Keratinocyte (primary cell): ENCODE data around the gene IL27RA. TPM values are rescaled to one million over a fixed set of nuclear protein-coding genes. Genes with fewer than 3 reads are reported as not detected.

ENCODE experiments used
- DNase-seq: peaks from one replicate; pipeline ENCODE4 v3.0.0-alpha.2; 2011; ENCODE audit warnings: low read depth, missing footprints, low spot score
- FAIRE-seq: peaks from 2 replicates; lab custom pipeline; 2011; peaks lifted over from hg19 to GRCh38; lab: Jason Lieb, UNC
- H2AFZ ChIP-seq: 2 replicates; pipeline ENCODE4 v1.6.0; 2012; ENCODE audit warnings: low read length, control low read depth, inconsistent platforms; ENCODE audit not compliant: control insufficient read depth
- H3K27ac ChIP-seq: 2 replicates; pipeline ENCODE4 v1.5.1; 2011; ENCODE audit warnings: low read length; ENCODE audit not compliant: control insufficient read depth, insufficient read depth
- H3K27me3 ChIP-seq: 3 replicates; pipeline ENCODE4 v1.6.0; 2011; ENCODE audit warnings: low read length; ENCODE audit not compliant: control insufficient read depth, insufficient read depth; ENCODE audit errors: extremely low read depth
- H3K36me3 ChIP-seq, 2 experiments: 2 replicates in 1 of 2; 3 replicates in 1 of 2; pipeline ENCODE4 v1.5.1; 2011; ENCODE audit warnings: low read length in 2 of 2, mild to moderate bottlenecking in 1 of 2; ENCODE audit not compliant: control insufficient read depth in 2 of 2, insufficient read depth in 2 of 2; ENCODE audit errors: extremely low read depth in 1 of 2
- H3K4me1 ChIP-seq: 3 replicates; pipeline ENCODE4 v1.5.1; 2011; ENCODE audit warnings: low read length; ENCODE audit not compliant: control insufficient read depth, insufficient read depth; ENCODE audit errors: extremely low read depth
- H3K4me2 ChIP-seq: 3 replicates; pipeline ENCODE4 v1.6.0; 2011; ENCODE audit warnings: low read depth, low read length; ENCODE audit not compliant: control insufficient read depth, insufficient read depth; ENCODE audit errors: extremely low read depth
- H3K4me3 ChIP-seq, 3 experiments: fragments of 200-600 bp in 1 of 3; sonication (generic) in 1 of 3; 2 replicates in 2 of 3; 3 replicates in 1 of 3; pipeline ENCODE4 v1.5.1; 2011 to 2016; ENCODE audit warnings: low read length in 3 of 3, mild to moderate bottlenecking in 3 of 3, control low read depth in 2 of 3, inconsistent platforms in 1 of 3, low read depth in 1 of 3, mixed read lengths in 1 of 3, mixed run types in 1 of 3, moderate library complexity in 1 of 3; ENCODE audit not compliant: control insufficient read depth in 2 of 3, insufficient read depth in 2 of 3; ENCODE audit errors: extremely low read depth in 1 of 3
- H3K79me2 ChIP-seq: 2 replicates; pipeline ENCODE4 v1.6.0; 2012; ENCODE audit warnings: low read length; ENCODE audit not compliant: control insufficient read depth, insufficient read depth
- H3K9ac ChIP-seq: 3 replicates; pipeline ENCODE4 v1.6.0; 2011; ENCODE audit warnings: low read length; ENCODE audit not compliant: control insufficient read depth, insufficient read depth; ENCODE audit errors: extremely low read depth
- H3K9me1 ChIP-seq: 3 replicates; pipeline ENCODE4 v1.6.0; 2011; ENCODE audit warnings: low read length; ENCODE audit not compliant: control insufficient read depth, insufficient read depth; ENCODE audit errors: extremely low read depth
- H3K9me3 ChIP-seq: 2 replicates; pipeline ENCODE4 v1.5.1; 2012; ENCODE audit warnings: low read depth, low read length; ENCODE audit not compliant: control insufficient read depth
- H4K20me1 ChIP-seq: 3 replicates; pipeline ENCODE4 v1.6.0; 2011; ENCODE audit warnings: low read length; ENCODE audit not compliant: control insufficient read depth, insufficient read depth; ENCODE audit errors: extremely low read depth
- CTCF ChIP-seq, 3 experiments: IDR thresholded peaks in 1 of 3; conservative IDR thresholded peaks in 1 of 3; optimal IDR thresholded peaks in 1 of 3; 2 replicates in 2 of 3; 3 replicates in 1 of 3; pipeline versions ENCODE3 to v1.5.1; 2011; ENCODE audit warnings: low read length in 3 of 3, mild to moderate bottlenecking in 3 of 3, moderate library complexity in 2 of 3, control low read depth in 1 of 3, inconsistent platforms in 1 of 3; ENCODE audit not compliant: insufficient read depth in 2 of 3; ENCODE audit errors: extremely low read depth in 1 of 3
- EZH2 ChIP-seq: IDR thresholded peaks from one replicate; pipeline ENCODE4 v1.6.1; 2012; ENCODE audit warnings: inconsistent platforms, mild to moderate bottlenecking, low read length, moderate library complexity
- dilution Hi-C: fragments of 300-500 bp; cut with MboI; formaldehyde crosslinking; loops from one replicate; pipeline ENCODE4 v1.7.0; 2020; ENCODE audit warnings: low sequenced_read_pairs; ENCODE audit not compliant: extremely low pct_ligation_motif_present
- polyA plus RNA-seq, 5 experiments: library from polyadenylated mRNA; depleted of rRNA in 3 of 5; stranded (reverse) in 3 of 5; stranded (forward) in 1 of 5; unstranded in 1 of 5; fragments of >200 nt; gene quantifications; 1 replicate in 1 of 5; 2 replicates in 3 of 5; 3 replicates in 1 of 5; pipeline versions ENCODE4 v1.2.1 to v1.2.3, GENCODE V29; 2011 to 2012; ENCODE audit warnings: missing spikeins in 2 of 5, low read depth in 1 of 5, low replicate concordance in 1 of 5

IL27RA gene
- polyA plus RNA-seq, 1 donor (not counting 4 experiments of a cell fraction or from before 2014, with no cell fraction given), result 2.2 TPM

DNA sequence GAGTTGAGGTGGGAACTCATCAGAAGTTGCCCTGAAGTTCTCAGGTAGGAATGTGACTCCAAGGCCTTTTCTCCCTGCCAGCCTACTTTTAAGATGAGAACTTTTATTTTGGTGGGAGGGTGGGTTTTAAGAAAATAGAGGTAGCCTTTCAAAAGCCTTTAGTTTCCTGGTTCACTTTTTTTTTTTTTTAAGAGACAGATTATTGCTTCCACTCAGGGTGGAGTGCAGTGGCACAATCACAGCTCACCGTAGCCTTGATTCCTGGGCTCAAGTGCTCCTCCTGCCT, 51.1 kb downstream of the IL27RA start:
- Histone ChIP-seq H3K36me3 (no peaks in the 10 kb centered on the region), H3K9me3 (no peaks in the 10 kb centered on the region), H3K27me3 (no peaks in the 10 kb centered on the region), H3K9ac (no peak overlapping the region), H3K9me1 (no peaks in the 10 kb centered on the region), H3K4me2 (no peak overlapping the region), H3K4me3 (no peak overlapping the region), H3K27ac (no peak overlapping the region), H2AFZ (no peak overlapping the region), H3K79me2 (no peaks in the 10 kb centered on the region), H4K20me1 (no peaks in the 10 kb centered on the region), H3K4me1 (peaks cover 14% of the 10 kb centered on the region)
- no peak for TF ChIP-seq CTCF (optimal IDR thresholded peaks at IDR 0.05 in 1 of 3, IDR thresholded peaks at IDR 0.05 in 1 of 3, conservative IDR thresholded peaks at IDR 0.05 in 1 of 3; ENCODE audit: extremely low read depth in 1 of 3, insufficient read depth in 2 of 3, low read length in 3 of 3)
- TF ChIP-seq EZH2, result no peak
- dilution Hi-C loops, result no loop called here
- no peak for FAIRE-seq
- no peak for DNase-seq

DNA sequence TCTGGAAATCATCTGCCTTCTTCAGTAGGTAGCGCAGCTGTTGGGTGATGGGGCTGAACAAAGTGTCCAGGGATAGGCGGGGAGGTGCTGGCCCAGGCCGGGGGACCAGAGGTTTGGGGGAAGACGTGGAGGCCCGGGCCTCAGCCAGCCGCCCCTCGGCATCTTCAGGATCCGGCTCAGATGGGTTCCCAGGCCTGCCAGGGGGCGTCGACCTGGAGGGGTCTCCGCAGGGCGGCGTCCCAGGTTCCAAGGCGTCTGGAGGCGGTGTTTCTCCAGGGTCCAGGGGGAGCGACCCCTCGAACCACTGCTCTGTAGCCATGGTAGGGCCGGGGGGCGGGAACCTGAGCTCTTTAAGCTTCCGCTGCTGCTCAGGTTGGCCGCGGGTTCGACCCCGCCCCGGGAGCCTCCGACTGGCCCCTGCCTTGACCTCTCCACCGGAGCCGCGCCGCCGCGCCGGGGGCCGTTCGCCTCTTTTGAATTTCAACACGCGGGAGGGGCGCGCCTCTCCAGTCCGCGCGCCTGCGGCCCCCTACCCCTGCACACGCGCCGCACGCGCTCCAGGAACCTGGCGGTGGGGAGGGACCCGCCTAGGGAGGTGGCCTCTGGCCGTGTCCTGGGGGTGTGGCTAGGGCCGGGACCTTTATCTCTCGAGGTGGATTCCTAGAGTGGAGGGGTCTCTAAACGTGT, 53.9 kb downstream of the IL27RA start, which contains the start of gene C19orf67:
TSS of gene C19orf67 (minus strand) at position 475 of the 687 bp plus-strand sequence. CDS start at position 319, 156 bp downstream.
- no peaks in the 10 kb centered on the region for H3K9me1 ChIP-seq
- no peak for TF ChIP-seq EZH2
- TF ChIP-seq CTCF (optimal IDR thresholded peaks at IDR 0.05 in 1 of 3, IDR thresholded peaks at IDR 0.05 in 1 of 3, conservative IDR thresholded peaks at IDR 0.05 in 1 of 3; ENCODE audit: extremely low read depth in 1 of 3, insufficient read depth in 2 of 3, low read length in 3 of 3), result no peak
- no peak within 1 kb of the TSS for H3K4me2 ChIP-seq
- no peak within 1 kb of the TSS for H3K4me3 ChIP-seq
- no peaks in the 10 kb centered on the region for H4K20me1 ChIP-seq
- DNase-seq (no peak), FAIRE-seq (no peak)
- no peak within 1 kb of the TSS for H3K9ac ChIP-seq
- H3K27me3 ChIP-seq, result no peaks in the 10 kb centered on the region
- peaks cover 4 to 5% of the 10 kb centered on the region in 2 experiments for H3K36me3 ChIP-seq
- no peak within 1 kb of the TSS for H3K27ac ChIP-seq
- no peaks in the 10 kb centered on the region for H3K79me2 ChIP-seq
- dilution Hi-C loops, result no loop called here
- no peaks in the 10 kb centered on the region for H3K9me3 ChIP-seq
- H3K4me1 ChIP-seq, result peaks cover 11% of the 10 kb centered on the region
- H2AFZ ChIP-seq, result no peak within 1 kb of the TSS
